Endothelial cell of umbilical vein (primary cell): ENCODE data around the gene AURKA.

ENCODE experiments used
- CTCF ChIP-seq, 2 donors: IDR thresholded peaks; 1 replicate in 1 of 2; 2 replicates in 1 of 2; pipeline ENCODE4 v1.5.1; 2011; ENCODE audit warnings: low read length in 2 of 2, mild to moderate bottlenecking in 2 of 2, moderate library complexity in 2 of 2, control low read depth in 1 of 2, inconsistent platforms in 1 of 2, low read depth in 1 of 2; ENCODE audit not compliant: insufficient read depth in 1 of 2; ENCODE audit errors: extremely low read depth in 1 of 2
- EZH2 ChIP-seq: IDR thresholded peaks from 2 replicates; pipeline ENCODE4 v1.6.1; 2012; ENCODE audit warnings: borderline replicate concordance, low read depth, mild to moderate bottlenecking, moderate library complexity, low read length, inconsistent platforms; ENCODE audit not compliant: severe bottlenecking
- JUN ChIP-seq: IDR thresholded peaks from 2 replicates; pipeline ENCODE4 v1.6.1; 2011; ENCODE audit warnings: borderline replicate concordance, low read depth; ENCODE audit not compliant: insufficient read length, insufficient read depth

- TF ChIP-seq JUN = no peak
- no peak for TF ChIP-seq CTCF (IDR thresholded peaks at IDR 0.05; ENCODE audit: extremely low read depth in 1 of 2, insufficient read depth in 1 of 2, low read depth in 1 of 2, low read length in 2 of 2)
- no peak for TF ChIP-seq EZH2
These were observed 3.2 kb upstream of the AURKA start for GRCh38 chr20:56395166-56395565.
